GOT3 (cell line): ENCODE results near the gene BATF3.
"Not testable (repeated sequence)": the region's sequence is repeated elsewhere in the genome, so short reads cannot be mapped to it uniquely, and the experiment has no call there.

Experiments
- DNase-seq: peaks from one replicate; lab custom pipeline; 2025; ENCODE audit warnings: mixed read lengths; lab: John Stamatoyannopoulos, UW

BATF3 gene, protein sequence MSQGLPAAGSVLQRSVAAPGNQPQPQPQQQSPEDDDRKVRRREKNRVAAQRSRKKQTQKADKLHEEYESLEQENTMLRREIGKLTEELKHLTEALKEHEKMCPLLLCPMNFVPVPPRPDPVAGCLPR

GRCh38 chr1:212699625-212700222 is at the start of gene BATF3:
Gene BATF3 (minus strand): TSS chr1:212699840. CDS start chr1:212699762, 78 bp downstream.
- DNase-seq: no peak

DNA sequence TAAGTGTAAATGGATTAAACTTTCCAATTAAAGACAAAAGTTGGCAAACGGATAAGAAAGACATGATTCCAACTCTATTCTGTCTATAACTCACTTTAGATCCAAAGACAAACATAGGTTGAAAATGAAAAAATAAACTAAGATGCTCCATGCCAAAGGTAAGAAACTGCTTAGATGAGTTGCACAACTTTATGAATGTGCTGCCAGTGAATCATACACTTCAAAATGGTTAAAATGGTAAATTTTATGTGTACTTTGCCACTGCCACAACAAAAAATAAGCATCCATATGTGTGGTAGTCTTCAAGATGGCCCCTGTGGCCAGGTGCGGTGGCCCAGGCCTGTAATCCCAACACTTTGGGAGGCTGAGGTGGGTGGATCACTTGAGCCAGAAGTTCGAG is 46.9 kb upstream of the BATF3 start:
- no peak for DNase-seq

DNA sequence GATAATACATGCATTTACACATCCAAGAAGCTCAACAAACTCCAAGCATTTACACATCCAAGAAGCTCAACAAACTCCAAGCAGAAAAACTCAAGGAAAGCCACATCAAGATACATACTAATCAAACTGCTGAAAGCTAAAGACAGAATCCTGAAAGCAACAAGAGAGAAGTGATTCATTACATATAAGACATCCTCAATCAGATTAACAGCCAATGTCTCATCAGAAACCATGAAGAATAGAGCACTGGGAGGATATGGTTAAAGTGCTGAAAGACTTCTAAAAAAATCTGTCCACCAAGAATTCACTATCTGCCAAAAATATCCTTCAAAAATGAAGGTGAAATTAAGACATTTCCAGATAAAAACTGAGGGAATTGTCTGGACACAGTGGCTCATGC is 45.7 kb upstream of the BATF3 start:
- DNase-seq: no peak

DNA sequence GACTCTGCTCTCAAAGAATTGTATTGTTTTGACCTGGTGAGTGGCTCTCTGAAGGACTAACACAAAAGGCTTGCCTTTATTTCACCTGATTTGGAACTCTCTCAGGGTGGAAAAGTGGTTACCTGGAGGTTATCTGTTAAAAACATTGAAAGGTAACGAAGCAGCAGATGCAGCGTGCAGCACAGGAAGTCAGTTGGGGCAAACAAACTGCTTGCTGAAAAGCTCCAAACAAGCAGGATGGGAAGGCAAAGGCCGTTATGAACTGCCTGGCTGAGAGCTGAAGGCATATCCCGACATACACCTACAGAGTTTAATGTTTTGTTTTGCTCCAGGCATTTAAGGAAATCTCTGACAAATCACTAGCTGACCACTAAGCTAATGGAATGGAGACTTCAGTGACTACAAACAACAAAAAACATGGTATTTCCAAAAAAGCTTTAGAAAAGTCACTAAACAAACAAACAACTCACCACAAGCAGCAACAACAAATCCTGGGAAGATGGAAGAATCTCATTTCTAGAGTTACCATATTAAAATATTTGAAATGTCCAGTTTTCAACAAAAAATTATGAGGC is 44.3 kb upstream of the BATF3 start:
- no peak for DNase-seq

DNA sequence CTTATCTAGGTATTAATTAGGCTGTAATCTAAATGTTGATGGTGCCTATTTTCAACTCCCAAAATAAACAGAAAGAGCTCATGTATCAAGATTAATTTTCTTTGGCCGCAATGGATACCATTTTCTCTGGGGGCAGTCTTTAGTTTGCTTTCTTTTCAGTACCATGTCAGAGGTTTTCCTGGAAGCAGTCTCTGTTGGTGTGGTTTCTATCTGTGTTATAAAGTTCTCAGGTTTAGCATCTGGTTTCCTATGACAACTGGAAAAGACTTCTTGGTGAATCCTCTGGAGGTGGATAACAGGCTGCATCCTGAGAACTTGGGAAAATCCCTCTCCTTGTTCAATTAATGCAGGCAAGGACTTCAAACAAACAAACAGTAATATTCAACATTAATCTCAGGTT is 38.7 kb upstream of the BATF3 start:
- DNase-seq: no peak

DNA sequence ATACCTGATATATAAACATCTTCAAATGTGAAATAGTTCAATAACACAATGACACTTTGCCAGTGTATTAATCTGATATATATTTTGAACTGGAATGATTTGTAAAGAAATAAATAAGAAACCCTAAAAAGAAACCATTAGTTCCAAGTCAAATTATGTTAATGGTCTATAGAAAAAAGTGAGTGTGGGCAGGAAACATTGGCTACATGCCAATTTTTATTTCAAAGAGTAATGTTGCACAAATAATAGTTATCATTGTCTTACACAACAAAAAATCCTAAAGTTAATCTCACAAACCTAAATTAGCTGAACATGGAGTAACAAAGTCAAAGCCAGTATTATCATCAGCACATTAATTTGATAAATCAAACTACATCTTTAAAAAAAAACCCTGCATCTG is 37.9 kb upstream of the BATF3 start:
- DNase-seq: no peak

GRCh38 chr1:212733109-212733508 is 33.5 kb upstream of the BATF3 start:
- no peak for DNase-seq

DNA sequence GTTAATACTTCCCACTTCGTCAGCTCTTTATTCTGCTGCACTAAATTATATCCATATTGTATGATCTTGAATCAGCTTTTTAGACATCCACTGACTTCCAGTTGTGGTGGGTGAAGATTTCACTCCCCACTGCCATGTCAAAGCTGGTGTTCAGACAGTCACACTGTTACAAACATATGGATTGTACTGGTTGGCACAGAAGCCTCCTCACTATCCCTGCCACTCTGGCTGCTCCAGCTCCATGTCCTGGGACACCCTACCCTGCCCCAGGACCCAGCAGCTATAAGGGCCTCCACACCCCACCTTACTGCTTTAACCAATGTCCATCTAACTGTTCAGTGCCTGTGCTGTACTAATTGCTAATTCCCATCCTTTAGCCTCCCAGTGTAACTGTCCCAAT is 32.0 kb upstream of the BATF3 start:
- no peak for DNase-seq

GRCh38 chr1:212728606-212729005 is 29.0 kb upstream of the BATF3 start:
- no peak for DNase-seq

DNA sequence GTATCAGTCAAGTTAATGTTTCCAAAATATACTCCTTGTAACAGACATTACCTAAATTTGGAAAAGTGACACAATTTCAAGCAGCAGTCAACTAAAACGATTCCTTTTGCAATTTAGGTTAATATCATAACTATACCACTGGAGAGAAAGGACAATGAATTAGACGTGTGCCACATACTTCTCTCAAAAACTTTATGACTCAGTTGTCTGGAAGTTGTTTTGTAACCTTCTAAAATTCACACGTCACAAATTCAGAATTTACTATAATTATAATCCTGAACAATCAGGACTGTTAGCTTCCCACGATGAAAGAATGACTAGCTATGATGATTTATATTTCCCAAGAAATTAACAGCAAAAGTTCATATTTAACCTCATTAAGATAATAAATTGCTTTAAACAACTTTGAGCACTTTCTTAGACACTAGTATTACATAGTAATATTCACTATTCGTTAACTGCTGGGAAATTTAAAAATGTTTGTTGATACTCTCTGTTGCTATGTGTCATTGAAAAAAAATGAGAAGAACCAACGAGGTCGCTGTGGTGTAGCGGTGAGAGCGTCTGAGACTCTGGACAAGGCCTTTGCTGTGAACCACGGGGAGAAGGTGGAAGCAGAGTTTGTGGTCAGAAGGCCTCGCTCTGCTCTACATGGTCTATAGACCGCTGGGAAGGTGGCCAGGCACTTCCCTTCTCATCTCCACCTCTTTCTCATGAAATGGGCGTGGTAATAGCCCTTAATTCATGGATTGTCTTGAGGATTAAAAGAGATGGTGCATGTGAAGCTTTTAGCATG is 27.9 kb upstream of the BATF3 start:
- no peak for DNase-seq

- not testable (repeated sequence) for DNase-seq
These were observed 25.0 kb upstream of the BATF3 start for GRCh38 chr1:212724679-212725078.

DNA sequence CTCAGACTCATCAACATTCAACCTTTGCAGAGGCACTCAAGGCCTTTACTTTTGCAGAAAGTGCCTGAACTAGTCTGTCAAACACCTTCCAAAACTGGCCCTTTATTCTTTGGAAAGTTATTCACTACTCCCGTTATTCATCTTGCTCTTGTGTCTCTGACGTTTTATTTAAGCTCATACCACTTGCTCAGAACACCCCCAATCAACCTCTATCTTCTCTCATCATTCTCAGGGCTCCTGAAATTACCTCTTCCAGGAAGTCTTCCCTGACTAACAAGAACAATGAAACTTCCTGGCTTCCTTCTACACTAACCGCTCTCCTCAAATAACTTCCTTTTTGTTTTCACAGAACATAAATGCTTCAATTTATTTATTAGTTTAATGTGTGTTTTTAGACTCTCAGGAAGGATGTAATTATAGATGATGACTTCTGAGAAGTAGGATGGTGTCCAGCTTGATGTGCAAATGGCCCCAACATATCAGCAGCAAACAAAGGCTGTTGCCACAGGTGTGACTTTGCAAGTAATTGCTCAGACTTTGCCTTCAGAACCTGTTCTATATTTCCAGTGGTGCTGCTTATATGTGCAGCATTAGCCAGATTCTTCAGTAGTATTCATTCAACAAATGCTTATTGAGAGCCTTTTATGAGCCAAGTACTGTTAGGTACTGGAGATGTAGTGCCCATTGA is 22.8 kb upstream of the BATF3 start:
- DNase-seq: no peak

- no peak for DNase-seq
These were observed 22.0 kb upstream of the BATF3 start for GRCh38 chr1:212721388-212722247.

DNA sequence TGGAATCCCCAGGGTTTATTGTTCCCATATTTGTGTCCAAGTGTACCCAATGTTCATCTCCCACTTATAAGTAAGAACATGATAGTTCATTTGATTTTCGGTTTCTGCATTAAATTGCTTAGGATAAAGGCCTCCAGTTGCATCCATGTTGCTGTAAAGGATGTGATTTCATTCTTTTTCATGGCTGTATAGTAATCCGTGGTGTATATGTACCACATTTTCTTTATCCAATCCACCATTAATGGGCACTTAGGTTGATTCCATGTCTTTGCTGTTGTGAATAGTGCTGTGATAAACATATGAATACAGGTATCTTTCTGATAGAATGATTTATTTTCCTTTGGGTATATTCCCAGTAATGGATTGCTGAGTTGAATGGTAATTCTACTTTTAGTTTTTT is 20.0 kb upstream of the BATF3 start:
- no peak for DNase-seq

- no peak for DNase-seq
These were observed 18.9 kb upstream of the BATF3 start for GRCh38 chr1:212718499-212718898.

DNA sequence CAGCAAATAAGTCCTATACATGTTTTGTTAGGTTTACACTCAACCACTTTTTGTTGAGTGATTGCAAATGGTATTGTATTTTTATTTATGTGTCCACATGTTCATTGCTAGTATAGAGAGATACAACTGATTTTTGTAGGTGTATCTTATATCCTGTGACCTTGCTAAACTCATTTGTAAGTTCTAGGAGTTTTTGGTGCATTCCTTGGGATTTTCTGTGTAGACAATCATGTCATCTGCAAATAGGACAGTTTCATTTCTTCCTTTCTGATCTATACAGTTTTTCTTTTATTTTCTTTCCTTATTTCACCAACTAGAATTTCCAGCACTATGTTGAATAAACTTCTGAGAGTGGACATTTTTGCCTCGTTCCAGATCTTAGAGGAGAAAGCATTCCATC is 16.5 kb upstream of the BATF3 start:
- DNase-seq: no peak

- no peak for DNase-seq
These were observed 14.0 kb upstream of the BATF3 start for GRCh38 chr1:212713465-212714136.

- DNase-seq: no peak
These were observed 13.0 kb upstream of the BATF3 start for GRCh38 chr1:212712451-212713303.

GRCh38 chr1:212711974-212712373 is 12.3 kb upstream of the BATF3 start:
- DNase-seq: not testable (repeated sequence)

DNA sequence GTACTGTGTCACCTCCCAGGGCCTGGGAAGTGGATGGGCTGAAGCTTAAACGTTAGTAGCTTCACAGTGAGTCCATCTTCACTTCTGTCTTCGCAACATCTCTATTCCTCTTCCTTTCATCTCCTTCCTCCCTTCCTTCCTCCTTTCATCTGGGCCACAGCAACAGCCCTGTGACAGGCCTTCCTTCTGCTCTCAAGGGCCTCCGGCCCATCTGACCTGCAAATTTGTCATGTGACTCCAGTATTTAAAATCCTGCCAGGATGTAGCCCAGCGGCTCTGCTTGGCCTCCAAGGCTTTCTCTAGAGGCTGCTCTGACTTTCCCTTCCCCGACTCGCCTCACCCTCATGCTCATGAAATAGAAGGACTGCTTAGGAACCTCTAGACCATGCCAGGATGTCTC is 10.9 kb upstream of the BATF3 start:
- no peak for DNase-seq
